Spleen (tissue), 7 donors: ENCODE results near the gene NISCH.

Source experiments
- POLR2A ChIP-seq, 3 donors: fragments of 450-650 bp; IDR thresholded peaks; one replicate each; pipeline ENCODE4 v1.5.1; 2017; ENCODE audit warnings: antibody characterized with exemption in 3 of 3, mild to moderate bottlenecking in 1 of 3
- POLR2AphosphoS5 ChIP-seq, 3 donors: sonication (generic); formaldehyde crosslinking; IDR thresholded peaks; one replicate each; pipeline ENCODE4 v1.5.1; 2017; ENCODE audit warnings: antibody characterized with exemption in 3 of 3
- TF ChIP-seq, protein P1 (sequence below), 11 experiments: fragments of 200-600 bp in 7 of 11; fragments of 450-650 bp in 4 of 11; sonication (generic) in 4 of 11; IDR thresholded peaks in 8 of 11; conservative IDR thresholded peaks in 3 of 11; 1 replicate in 7 of 11; 2 replicates in 4 of 11; pipeline versions ENCODE4 v1.4.0 to v1.8.0; 2016 to 2021; ENCODE audit warnings: antibody characterized with exemption in 11 of 11, inconsistent platforms in 4 of 11, mild to moderate bottlenecking in 1 of 11
- donor health status: DM: no; HTN: no; CAD: no; lungs with moderate emphysema.
- donor health status: DM: no; HTN: no; CAD: no.
- donor health status: DM: no; HTN: no; CAD: no.

DNA sequence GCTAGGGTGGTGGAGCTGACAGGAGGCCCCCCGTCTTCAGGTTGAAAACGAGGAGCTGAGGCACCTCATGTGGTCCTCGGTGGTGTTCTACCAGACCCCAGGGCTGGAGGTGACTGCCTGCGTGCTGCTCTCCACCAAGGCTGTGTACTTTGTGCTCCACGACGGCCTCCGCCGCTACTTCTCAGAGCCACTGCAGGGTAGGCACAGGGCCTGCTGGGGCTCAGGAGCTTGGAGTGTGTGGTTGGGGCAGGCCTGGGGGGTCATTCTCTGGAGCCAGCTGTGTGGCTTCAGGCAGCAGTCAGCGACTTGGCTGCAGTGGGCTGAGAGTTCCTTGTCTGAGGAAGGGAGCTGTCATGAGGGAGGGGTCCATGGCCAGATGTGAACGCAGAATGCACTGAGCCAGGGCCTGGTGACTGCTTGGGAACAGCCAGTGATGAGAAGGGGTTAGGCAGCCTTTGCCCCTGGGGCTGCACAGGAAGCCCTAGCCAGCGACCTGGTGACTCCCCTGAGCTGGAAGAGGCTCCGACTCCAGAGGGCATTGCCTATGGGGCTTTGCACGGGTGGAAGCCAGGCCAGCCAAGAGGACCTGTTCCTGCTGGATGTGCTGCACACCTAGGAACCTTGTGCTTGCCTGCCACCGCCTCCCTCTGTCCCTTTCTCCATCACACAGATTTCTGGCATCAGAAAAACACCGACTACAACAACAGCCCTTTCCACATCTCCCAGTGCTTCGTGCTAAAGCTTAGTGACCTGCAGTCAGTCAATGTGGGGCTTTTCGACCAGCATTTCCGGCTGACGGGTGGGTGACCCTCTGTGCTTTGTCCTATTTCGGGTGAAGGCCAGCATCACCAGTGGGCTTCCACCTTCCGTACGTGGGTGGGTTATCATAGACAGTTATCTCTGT lies 34.9 kb downstream of the NISCH start:
- TF ChIP-seq, protein P1, sequence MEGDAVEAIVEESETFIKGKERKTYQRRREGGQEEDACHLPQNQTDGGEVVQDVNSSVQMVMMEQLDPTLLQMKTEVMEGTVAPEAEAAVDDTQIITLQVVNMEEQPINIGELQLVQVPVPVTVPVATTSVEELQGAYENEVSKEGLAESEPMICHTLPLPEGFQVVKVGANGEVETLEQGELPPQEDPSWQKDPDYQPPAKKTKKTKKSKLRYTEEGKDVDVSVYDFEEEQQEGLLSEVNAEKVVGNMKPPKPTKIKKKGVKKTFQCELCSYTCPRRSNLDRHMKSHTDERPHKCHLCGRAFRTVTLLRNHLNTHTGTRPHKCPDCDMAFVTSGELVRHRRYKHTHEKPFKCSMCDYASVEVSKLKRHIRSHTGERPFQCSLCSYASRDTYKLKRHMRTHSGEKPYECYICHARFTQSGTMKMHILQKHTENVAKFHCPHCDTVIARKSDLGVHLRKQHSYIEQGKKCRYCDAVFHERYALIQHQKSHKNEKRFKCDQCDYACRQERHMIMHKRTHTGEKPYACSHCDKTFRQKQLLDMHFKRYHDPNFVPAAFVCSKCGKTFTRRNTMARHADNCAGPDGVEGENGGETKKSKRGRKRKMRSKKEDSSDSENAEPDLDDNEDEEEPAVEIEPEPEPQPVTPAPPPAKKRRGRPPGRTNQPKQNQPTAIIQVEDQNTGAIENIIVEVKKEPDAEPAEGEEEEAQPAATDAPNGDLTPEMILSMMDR (IDR thresholded peaks at IDR 0.05 in 8 of 11, conservative IDR thresholded peaks at IDR 0.05 in 3 of 11): no peak
- TF ChIP-seq POLR2AphosphoS5 (IDR thresholded peaks at IDR 0.05): peak in 1 of 3 donors; percentile 40
- no peak for TF ChIP-seq POLR2A (IDR thresholded peaks at IDR 0.05)
